HepG2 (cell line): ENCODE measurements around the gene NUP214. TPM values are rescaled to one million over a fixed set of nuclear protein-coding genes. Genes with fewer than 3 reads are reported as not detected.

ENCODE experiments used
- GABPA ChIP-seq, 2 experiments: IDR thresholded peaks; 2 replicates each; pipeline ENCODE4 v1.6.1; 2011 to 2016; ENCODE audit warnings: low read depth in 2 of 2, low read length in 1 of 2, missing biosample characterization in 1 of 2, missing genetic modification characterization in 1 of 2
- HNF4G ChIP-seq, 2 experiments: sonication (generic) in 1 of 2; formaldehyde crosslinking in 1 of 2; IDR thresholded peaks; 2 replicates each; pipeline versions ENCODE4 v1.4.0 to v1.6.1; 2011 to 2020; ENCODE audit warnings: borderline replicate concordance in 2 of 2, low read depth in 2 of 2, mild to moderate bottlenecking in 2 of 2, low read length in 1 of 2, missing genetic modification reagents in 1 of 2, moderate library complexity in 1 of 2
- IKZF1 ChIP-seq: fragments of 450-650 bp; IDR thresholded peaks from 2 replicates; pipeline ENCODE4 v1.7.1; 2016
- NR2C2 ChIP-seq: sonication (generic); formaldehyde crosslinking; IDR thresholded peaks from 2 replicates; pipeline ENCODE4 v1.4.0; 2020; ENCODE audit warnings: missing genetic modification reagents, mild to moderate bottlenecking, moderate library complexity, borderline replicate concordance
- PITX1 ChIP-seq: sonication (generic); formaldehyde crosslinking; IDR thresholded peaks from 2 replicates; pipeline ENCODE4 v1.5.1; 2020; ENCODE audit warnings: mild to moderate bottlenecking, missing genetic modification reagents
- RBM39 ChIP-seq: fragments of 200-400 bp; formaldehyde crosslinking; IDR thresholded peaks from one replicate; pipeline ENCODE4 v1.6.1; 2018; ENCODE audit warnings: antibody characterized with exemption, mild to moderate bottlenecking, low read depth, low read length; ENCODE audit not compliant: poor library complexity, severe bottlenecking
- SCMH1 ChIP-seq: sonication (generic); formaldehyde crosslinking; IDR thresholded peaks from 2 replicates; pipeline ENCODE4 v1.9.0; 2021; ENCODE audit warnings: missing genetic modification reagents, mild to moderate bottlenecking, borderline replicate concordance
- SIN3A ChIP-seq: IDR thresholded peaks from 2 replicates; pipeline ENCODE4 v1.6.1; 2011; ENCODE audit warnings: low read depth, mild to moderate bottlenecking, control low read depth, low read length, borderline replicate concordance
- SMAD9 ChIP-seq: sonication (generic); formaldehyde crosslinking; IDR thresholded peaks from 2 replicates; pipeline ENCODE4 v1.5.1; 2020; ENCODE audit warnings: mild to moderate bottlenecking, missing genetic modification reagents
- SP1 ChIP-seq, 2 experiments: fragments of 450-650 bp in 1 of 2; sonication (generic) in 1 of 2; formaldehyde crosslinking in 1 of 2; IDR thresholded peaks; 2 replicates each; pipeline versions ENCODE4 v1.4.0 to v1.6.1; 2016 to 2020; ENCODE audit warnings: missing genetic modification reagents in 1 of 2
- SPEN ChIP-seq: sonication (generic); formaldehyde crosslinking; IDR thresholded peaks from 2 replicates; pipeline ENCODE4 v1.5.1; 2020; ENCODE audit warnings: low read depth, mild to moderate bottlenecking, missing genetic modification reagents
- U2AF1 ChIP-seq: fragments of 200-400 bp; formaldehyde crosslinking; optimal IDR thresholded peaks from 2 replicates; pipeline ENCODE3; 2017; ENCODE audit warnings: mild to moderate bottlenecking, low read depth, low read length
- ZBTB21 ChIP-seq: sonication (generic); formaldehyde crosslinking; IDR thresholded peaks from 2 replicates; pipeline ENCODE4 v1.4.0; 2020; ENCODE audit warnings: missing genetic modification reagents
- ZNF143 ChIP-seq: sonication (generic); formaldehyde crosslinking; IDR thresholded peaks from 2 replicates; pipeline ENCODE4 v1.4.0; 2020; ENCODE audit warnings: missing genetic modification reagents
- ZNF232 ChIP-seq: sonication (generic); formaldehyde crosslinking; IDR thresholded peaks from 2 replicates; pipeline ENCODE4 v1.4.0; 2020; ENCODE audit warnings: missing genetic modification reagents, borderline replicate concordance
- ZNF552 ChIP-seq: sonication (generic); formaldehyde crosslinking; IDR thresholded peaks from 2 replicates; pipeline ENCODE4 v1.9.0; 2022; ENCODE audit warnings: missing genetic modification reagents, mild to moderate bottlenecking, borderline replicate concordance
- polyA plus RNA-seq, 8 experiments: library from polyadenylated mRNA; depleted of rRNA in 3 of 8; stranded (reverse) in 7 of 8; unstranded in 1 of 8; fragments of >200 nt; fragmentation: Illumina TruSeq in 4 of 8; extraction: Trizol in 4 of 8; gene quantifications; 2 replicates each; pipeline versions ENCODE4 v1.2.1 to v1.2.3, GENCODE V29; 2011 to 2016; ENCODE audit warnings: low read depth in 4 of 8, missing spikeins in 1 of 8, mixed read lengths in 1 of 8; ENCODE audit not compliant: insufficient read depth in 1 of 8
- total RNA-seq, 5 experiments: library from RNA; depleted of rRNA; stranded (reverse); fragments of >200 nt; fragmentation: Illumina TruSeq; extraction: Trizol; gene quantifications; 2 replicates each; pipeline ENCODE4 v1.2.3, GENCODE V29; 2016; ENCODE audit warnings: low read depth in 1 of 5
- TF ChIP-seq, protein P1 (sequence below): sonication (generic); formaldehyde crosslinking; IDR thresholded peaks from 2 replicates; pipeline ENCODE4 v1.4.0; 2020; ENCODE audit warnings: mild to moderate bottlenecking, missing genetic modification reagents
- TF ChIP-seq, protein P2 (sequence below): sonication (generic); formaldehyde crosslinking; IDR thresholded peaks from 2 replicates; pipeline ENCODE4 v1.5.0; 2020; ENCODE audit warnings: missing genetic modification reagents

Gene NUP214
- total and polyA plus RNA-seq, 2 of the 13 experiments (the other 11 are each of a cell fraction or from before 2014, with no cell fraction given), result 8.4 to 16.0 TPM

DNA sequence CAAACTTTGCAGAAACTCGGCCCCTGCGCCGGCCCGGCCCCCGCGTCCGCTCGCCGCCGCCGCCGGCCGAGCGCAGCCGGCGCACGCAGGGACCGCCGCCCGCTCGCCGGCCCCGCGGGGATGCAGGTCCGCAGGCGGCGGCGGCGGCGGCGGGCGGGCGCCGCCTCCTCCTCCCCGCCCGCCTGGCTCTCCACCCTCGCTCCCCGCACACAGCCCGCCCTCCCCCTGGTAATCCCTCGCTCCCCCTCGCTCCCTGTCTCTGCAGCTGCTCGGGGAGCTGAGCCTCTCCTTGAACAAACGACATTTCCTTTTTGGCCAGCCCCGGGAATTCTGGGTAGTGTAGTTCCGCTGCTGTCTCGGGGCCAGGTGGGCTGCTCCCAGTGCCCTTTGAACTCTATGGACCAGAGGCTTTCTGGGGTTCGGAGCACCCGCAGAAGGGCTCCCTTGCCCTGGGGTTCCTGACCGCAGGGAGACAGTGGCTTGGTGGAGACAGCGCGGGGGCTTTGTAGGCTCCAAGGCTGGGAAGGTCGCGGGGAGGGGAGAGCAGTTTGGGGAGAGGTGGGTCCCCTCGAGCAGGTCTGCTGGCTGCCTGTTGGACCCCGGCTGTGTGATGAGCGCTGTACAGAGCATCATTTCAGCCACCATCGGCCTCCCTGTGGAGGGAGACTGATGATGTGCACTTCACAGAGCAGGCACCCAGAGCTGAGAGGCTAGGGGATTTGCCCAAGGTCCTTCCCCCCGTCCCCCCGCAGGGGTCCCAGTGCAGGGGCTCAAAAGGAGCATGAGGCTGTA is 152.7 kb downstream of the NUP214 start (continued):
- TF ChIP-seq, protein P1, sequence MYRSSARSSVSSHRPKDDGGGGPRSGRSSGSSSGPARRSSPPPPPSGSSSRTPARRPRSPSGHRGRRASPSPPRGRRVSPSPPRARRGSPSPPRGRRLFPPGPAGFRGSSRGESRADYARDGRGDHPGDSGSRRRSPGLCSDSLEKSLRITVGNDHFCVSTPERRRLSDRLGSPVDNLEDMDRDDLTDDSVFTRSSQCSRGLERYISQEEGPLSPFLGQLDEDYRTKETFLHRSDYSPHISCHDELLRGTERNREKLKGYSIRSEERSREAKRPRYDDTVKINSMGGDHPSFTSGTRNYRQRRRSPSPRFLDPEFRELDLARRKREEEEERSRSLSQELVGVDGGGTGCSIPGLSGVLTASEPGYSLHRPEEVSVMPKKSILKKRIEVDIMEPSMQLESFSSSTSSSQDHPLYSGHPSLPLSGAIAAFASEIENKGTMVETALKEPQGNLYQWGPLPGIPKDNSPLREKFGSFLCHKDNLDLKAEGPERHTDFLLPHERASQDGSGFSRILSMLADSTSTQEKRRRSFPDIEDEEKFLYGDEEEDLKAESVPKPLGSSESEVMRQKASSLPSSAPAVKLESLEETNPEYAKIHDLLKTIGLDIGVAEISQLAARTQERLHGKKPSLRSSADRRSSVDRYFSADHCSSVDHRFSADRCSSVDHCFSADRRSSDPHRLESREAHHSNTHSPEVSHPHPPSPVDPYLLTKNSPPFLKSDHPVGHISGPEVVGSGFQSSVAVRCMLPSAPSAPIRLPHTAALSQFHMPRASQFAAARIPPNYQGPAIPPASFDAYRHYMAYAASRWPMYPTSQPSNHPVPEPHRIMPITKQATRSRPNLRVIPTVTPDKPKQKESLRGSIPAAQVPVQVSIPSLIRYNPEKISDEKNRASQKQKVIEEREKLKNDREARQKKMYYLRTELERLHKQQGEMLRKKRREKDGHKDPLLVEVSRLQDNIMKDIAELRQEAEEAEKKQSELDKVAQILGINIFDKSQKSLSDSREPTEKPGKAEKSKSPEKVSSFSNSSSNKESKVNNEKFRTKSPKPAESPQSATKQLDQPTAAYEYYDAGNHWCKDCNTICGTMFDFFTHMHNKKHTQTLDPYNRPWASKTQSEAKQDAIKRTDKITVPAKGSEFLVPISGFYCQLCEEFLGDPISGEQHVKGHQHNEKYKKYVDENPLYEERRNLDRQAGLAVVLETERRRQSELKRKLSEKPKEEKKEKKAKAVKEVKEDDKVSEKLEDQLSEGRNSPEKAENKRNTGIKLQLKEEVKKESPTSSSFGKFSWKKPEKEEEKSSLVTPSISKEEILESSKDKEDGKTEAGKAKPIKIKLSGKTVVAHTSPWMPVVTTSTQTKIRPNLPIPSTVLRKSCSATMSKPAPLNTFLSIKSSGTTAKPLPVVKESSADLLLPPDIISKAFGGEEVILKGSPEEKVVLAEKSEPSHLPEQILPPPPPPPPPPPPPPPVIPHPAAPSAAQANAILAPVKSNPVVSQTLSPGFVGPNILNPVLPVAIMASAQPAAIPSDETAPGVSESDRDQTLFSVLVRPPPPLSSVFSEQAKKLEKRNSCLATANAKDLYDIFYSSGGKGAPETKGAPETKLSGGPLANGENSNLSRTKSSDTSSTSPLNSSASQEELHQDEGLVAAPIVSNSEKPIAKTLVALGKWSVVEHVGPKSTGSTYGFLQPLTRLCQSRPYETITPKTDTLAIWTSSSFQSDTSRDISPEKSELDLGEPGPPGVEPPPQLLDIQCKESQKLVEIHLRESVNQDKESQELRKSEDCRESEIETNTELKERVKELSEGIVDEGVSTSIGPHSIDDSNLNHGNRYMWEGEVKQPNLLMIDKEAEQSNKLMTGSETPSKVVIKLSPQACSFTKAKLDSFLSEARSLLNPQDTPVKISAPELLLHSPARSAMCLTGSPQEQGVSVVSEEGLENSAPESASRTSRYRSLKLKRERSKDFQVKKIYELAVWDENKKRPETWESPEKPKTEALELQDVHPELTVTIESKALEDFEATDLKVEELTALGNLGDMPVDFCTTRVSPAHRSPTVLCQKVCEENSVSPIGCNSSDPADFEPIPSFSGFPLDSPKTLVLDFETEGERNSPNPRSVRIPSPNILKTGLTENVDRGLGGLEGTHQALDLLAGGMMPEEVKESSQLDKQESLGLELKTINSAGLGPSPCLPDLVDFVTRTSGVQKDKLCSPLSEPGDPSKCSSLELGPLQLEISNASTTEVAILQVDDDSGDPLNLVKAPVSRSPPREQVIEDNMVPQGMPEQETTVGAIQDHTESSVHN (CRISPR knock-in tag), result no peak
- TF ChIP-seq ZNF232 (CRISPR knock-in tag), result no peak
- peak; percentile 62 for TF ChIP-seq GABPA (IDR thresholded peaks at IDR 0.05; ENCODE audit: low read depth, low read length)
- TF ChIP-seq GABPA (CRISPR knock-in tag; IDR thresholded peaks at IDR 0.05; ENCODE audit: low read depth), result peak; percentile 91
- peak; percentile 80 for TF ChIP-seq NR2C2 (CRISPR knock-in tag)
- TF ChIP-seq ZNF143 (CRISPR knock-in tag), result peak; percentile 89
- no peak for TF ChIP-seq IKZF1
- no peak for TF ChIP-seq SP1 (IDR thresholded peaks at IDR 0.05)
- TF ChIP-seq SP1 (CRISPR knock-in tag; IDR thresholded peaks at IDR 0.05), result no peak
- TF ChIP-seq RBM39, result peak; percentile 46
- no peak for TF ChIP-seq SCMH1 (CRISPR knock-in tag)
- TF ChIP-seq ZBTB21 (CRISPR knock-in tag), result no peak
- TF ChIP-seq SPEN (CRISPR knock-in tag), result no peak
- TF ChIP-seq HNF4G (IDR thresholded peaks at IDR 0.05; ENCODE audit: borderline replicate concordance, low read depth, low read length), result no peak
- TF ChIP-seq HNF4G (CRISPR knock-in tag; IDR thresholded peaks at IDR 0.05; ENCODE audit: borderline replicate concordance, low read depth), result 0 out of 2 replicates have a peak, but pooled peaks have one; percentile 20
- TF ChIP-seq ZNF552 (CRISPR knock-in tag), result no peak
- TF ChIP-seq, protein P2, sequence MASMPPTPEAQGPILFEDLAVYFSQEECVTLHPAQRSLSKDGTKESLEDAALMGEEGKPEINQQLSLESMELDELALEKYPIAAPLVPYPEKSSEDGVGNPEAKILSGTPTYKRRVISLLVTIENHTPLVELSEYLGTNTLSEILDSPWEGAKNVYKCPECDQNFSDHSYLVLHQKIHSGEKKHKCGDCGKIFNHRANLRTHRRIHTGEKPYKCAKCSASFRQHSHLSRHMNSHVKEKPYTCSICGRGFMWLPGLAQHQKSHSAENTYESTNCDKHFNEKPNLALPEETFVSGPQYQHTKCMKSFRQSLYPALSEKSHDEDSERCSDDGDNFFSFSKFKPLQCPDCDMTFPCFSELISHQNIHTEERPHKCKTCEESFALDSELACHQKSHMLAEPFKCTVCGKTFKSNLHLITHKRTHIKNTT (CRISPR knock-in tag), result no peak
- TF ChIP-seq SIN3A, result no peak
- TF ChIP-seq PITX1, result peak; percentile 16; the same call in 1 of the 2 replicates
- TF ChIP-seq U2AF1, result no peak
- no peak for TF ChIP-seq SMAD9
